SH-SY5Y (cell line): ENCODE results near the gene ETV5.

Source experiments
- GATA2 ChIP-seq: IDR thresholded peaks from 2 replicates; pipeline ENCODE4 v1.6.1; 2011; ENCODE audit warnings: mild to moderate bottlenecking, low read depth, low read length
- GATA3 ChIP-seq: IDR thresholded peaks from 2 replicates; pipeline ENCODE4 v1.6.1; 2011; ENCODE audit warnings: low read depth, mild to moderate bottlenecking, low read length, moderate library complexity

ETV5 gene

DNA sequence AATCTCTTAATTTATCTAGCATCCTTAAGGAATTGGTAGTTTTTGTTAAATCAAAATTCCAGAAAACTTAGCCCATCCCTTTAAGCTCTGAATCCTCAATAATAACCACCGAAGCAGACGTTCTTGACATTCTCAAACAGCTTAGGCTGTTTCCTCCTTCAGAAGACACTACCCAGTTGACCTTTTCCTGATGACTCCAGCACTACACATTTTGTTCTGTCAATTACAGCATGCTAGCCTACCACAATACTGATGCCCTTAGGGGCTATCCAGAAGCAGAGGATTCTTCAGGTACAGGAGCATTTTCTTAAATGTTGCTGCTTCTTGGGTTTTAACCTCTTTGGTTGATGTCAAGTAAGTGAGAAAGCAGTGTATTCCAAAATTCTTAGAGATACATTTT, 33.4 kb downstream of the ETV5 start:
- TF ChIP-seq GATA3: no peak
- TF ChIP-seq GATA2: no peak

DNA sequence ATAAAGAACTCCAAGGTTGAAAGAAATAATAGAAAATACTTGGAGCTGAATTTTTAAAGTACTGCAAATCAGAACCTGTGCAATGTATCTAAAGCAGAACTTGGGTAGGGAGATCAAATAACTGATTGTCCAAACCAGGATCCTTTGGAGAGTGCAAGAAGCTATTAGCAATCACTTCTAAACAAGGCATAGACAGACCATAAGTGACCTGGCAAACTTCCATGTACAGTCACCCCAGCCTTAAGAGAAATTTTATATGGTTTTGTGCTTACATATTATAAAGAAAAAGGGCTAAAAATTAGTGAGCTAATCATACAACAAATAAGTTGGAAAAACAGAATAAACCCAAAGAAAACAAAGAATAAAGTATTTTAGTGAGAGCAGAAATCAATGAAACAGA, 35.2 kb downstream of the ETV5 start:
- TF ChIP-seq GATA2 (no peak), GATA3 (no peak)

GRCh38 chr3:186070996-186071395, 37.9 kb downstream of the ETV5 start:
- TF ChIP-seq GATA3 (no peak), GATA2 (no peak)

DNA sequence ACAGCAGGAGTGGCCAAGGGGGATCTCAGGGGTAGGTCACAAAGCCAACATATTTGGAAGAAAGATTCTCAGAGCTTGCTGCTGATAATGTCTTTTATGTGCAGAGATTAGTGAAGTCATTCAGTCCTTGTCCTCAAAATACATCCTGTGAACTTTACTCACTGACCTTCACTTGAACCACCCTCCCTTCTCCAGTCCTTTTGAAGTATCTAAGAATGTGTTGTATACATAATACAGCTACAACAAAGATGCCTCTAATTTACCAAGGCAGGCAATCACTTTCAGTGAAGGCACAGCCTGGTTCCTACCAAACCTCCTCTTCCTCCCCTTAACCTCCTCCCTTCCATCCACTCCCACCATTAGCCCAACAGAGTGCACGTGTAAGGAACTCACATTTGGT, 38.3 kb downstream of the ETV5 start:
- TF ChIP-seq GATA3 (no peak), GATA2 (no peak)

- TF ChIP-seq GATA2 (no peak), GATA3 (no peak)
Measured at GRCh38 chr3:186070133-186070532, 38.8 kb downstream of the ETV5 start.

DNA sequence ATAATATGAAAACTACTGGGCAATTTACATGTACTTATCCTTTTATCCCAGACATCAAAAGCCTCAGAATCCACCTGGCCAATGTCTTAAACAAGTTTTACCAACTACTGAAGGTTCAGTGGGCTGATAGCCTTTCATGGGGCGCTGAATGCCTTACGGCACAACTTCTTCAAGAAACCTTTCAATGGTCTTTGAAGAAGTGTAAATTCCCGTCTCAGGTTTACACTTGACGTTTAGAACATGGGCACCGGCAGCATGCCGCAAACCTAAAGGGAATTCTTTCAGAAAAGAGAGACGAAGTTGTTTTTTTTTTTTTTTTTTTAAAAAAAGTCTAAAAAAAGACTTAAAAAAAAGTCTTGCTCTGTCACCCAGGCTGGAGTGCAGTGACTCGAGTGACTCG, 39.7 kb downstream of the ETV5 start:
- TF ChIP-seq GATA2: no peak
- no peak for TF ChIP-seq GATA3

GRCh38 chr3:186068243-186068552, 40.7 kb downstream of the ETV5 start:
- TF ChIP-seq GATA2 (no peak), GATA3 (no peak)

DNA sequence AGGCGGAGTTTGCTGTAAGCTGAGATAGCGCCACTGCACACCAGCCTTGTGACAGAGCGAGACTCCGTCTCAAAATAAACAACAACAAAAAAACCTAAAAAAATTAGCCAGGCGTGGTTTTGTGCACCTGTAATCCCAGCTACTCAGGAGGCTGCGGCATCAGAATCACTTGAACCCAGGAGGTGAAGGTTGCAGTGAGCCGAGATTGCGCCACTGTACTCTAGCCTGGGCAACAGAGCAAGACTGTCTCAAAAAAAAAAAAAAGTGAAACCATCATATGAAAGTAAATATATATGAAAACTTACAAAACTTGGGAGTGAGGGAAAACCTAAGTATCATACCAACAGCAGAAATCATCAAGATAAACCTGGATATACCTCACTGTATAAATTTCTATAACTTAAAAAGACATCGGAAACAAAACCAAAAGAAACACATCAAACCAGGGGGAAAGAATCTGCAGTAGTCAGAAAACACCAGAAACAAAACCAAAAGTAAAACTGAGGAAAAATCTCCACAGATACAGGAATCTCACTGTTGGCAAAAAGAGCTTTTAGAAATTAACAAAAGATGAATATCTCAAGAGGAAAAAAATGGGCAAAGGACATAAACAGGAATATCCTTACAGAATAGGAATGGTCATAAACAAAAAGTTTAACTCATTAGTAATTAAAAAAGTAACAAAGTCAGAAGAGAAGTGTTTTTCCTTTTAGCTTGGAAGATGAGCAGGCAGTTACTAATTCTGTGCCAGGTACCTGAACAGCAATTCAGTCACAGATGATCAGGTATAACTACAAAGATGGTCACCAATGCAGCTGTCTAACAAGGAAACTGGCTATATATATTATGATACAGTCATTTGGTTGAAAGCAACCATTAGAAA, 41.3 kb downstream of the ETV5 start:
- TF ChIP-seq GATA3 (no peak), GATA2 (no peak)

- TF ChIP-seq GATA3 (no peak), GATA2 (no peak)
Measured at GRCh38 chr3:186060222-186060621, 48.7 kb downstream of the ETV5 start.

DNA sequence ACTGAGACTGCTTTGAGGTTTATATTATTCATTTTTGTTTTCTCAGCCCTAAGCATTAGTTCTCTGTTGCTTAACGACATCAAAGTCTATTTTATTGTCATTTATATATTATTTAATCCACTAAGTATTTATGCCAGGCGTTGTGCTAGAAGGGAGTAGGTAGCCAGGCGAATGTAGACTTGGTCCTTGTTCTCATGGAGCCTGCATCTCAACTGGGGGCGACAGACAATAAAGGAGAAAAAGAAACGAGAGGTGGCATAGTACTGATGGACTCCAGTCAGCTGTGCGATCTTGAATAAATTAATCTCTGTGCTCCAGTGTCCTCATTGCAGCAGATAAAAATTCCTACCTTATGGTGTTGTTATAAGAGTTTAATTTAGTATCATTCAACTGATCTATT, 49.7 kb downstream of the ETV5 start:
- TF ChIP-seq GATA2 (no peak), GATA3 (no peak)

- TF ChIP-seq GATA2: no peak
- TF ChIP-seq GATA3: no peak
Measured at GRCh38 chr3:186058225-186058624, 50.7 kb downstream of the ETV5 start.

GRCh38 chr3:186057594-186057993, 51.3 kb downstream of the ETV5 start:
- TF ChIP-seq GATA3: no peak
- TF ChIP-seq GATA2: no peak

GRCh38 chr3:186054792-186055352, 54.0 kb downstream of the ETV5 start:
- no peak for TF ChIP-seq GATA3
- no peak for TF ChIP-seq GATA2

- TF ChIP-seq GATA3 (no peak), GATA2 (no peak)
Measured at GRCh38 chr3:186053954-186054791, 54.7 kb downstream of the ETV5 start.
